Measurements from ENCODE around the gene HIBCH. TPM values are rescaled to one million over a fixed set of nuclear protein-coding genes. Genes with fewer than 3 reads are reported as not detected.
A peak's percentile ranks its signal among the peaks of the same experiment; 100 is the strongest.
"Not testable (repeated sequence)": the region's sequence is repeated elsewhere in the genome, so short reads cannot be mapped to it uniquely, and the experiment has no call there.

The HIBCH gene
- total and polyA plus RNA-seq, 2 experiments from 2014 or later = 10.4 to 29.0 TPM

DNA sequence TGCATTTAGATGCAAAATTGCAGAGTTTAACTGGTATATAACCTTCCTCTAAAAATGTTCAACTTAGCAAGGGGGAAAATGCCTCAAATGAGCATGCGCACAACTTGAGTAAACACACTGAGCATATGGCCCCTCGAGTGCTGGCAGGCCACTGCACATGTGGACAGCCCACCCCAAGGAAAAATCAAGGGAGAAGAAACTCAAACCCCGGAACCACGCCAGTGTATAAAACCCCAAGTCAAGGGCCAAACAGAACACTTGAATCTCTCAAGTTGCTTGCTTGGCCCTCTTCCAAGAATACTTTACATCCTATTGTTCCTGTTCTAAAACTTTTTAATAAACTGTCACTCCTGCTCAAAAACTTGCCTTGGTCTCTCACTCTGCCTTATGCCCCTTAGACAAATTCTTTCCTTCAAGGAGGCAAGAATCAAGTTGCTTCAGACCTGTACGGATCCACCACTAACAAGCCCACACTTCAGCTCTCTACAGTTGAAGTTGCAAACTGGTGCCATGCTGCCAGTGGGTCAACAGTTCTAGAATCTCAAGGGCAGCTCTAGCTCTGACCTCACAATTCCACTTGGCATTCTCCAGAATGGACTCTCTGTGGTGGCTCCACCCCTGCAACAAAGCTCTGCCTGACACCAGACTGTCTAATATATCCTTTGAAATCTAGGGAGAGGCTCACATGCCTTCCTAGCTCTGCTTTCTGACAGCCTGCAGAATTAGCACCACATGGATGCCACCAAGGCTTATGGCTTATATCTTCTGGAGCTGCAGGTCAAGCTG lies 38.9 kb downstream of the HIBCH start:
- Histone ChIP-seq H3K4me3 (no peak overlapping the region), H3K27me3 (replicated peaks; ENCODE audit: insufficient read depth) (no peaks in the 10 kb centered on the region), H3K9ac (no peak overlapping the region), H3K36me3 (ENCODE audit: low read depth) (no peaks in the 10 kb centered on the region; the same call in 1 of the 2 replicates), H3K27ac (no peak overlapping the region), H3K4me2 (ENCODE audit: unreplicated experiment) (no peak overlapping the region), H3K79me2 (ENCODE audit: insufficient read depth) (no peaks in the 10 kb centered on the region), H3K9me2 (ENCODE audit: insufficient read depth) (no peaks in the 10 kb centered on the region), H2AFZ (no peak overlapping the region), H3F3A (ENCODE audit: insufficient read depth) (peaks cover 12% of the 10 kb centered on the region), H4K20me1 (ENCODE audit: insufficient read depth) (no peaks in the 10 kb centered on the region), H3K4me1 (ENCODE audit: insufficient read depth) (peaks cover 9% of the 10 kb centered on the region; the same call in 1 of the 2 replicates), H3K9me3 (ENCODE audit: low read depth) (no peaks in the 10 kb centered on the region)
- 88 to 95% methylated on average over 5 of the region's 5 CpGs for WGBS, 2 experiments (ENCODE audit: low coverage in 1 of 2, low lambda C conversion rate in 2 of 2, missing lambda C conversion rate in 2 of 2)
- peak; percentile 10 for DNase-seq
- in situ Hi-C loops (cut with MboI) = no loop called here
- no peak for TF ChIP-seq EZH2 (IDR thresholded peaks at IDR 0.05; ENCODE audit: insufficient read depth, poor library complexity, severe bottlenecking)
- no peak for TF ChIP-seq EZH2phosphoT487 (IDR thresholded peaks at IDR 0.05; ENCODE audit: insufficient read depth, low read depth)

DNA sequence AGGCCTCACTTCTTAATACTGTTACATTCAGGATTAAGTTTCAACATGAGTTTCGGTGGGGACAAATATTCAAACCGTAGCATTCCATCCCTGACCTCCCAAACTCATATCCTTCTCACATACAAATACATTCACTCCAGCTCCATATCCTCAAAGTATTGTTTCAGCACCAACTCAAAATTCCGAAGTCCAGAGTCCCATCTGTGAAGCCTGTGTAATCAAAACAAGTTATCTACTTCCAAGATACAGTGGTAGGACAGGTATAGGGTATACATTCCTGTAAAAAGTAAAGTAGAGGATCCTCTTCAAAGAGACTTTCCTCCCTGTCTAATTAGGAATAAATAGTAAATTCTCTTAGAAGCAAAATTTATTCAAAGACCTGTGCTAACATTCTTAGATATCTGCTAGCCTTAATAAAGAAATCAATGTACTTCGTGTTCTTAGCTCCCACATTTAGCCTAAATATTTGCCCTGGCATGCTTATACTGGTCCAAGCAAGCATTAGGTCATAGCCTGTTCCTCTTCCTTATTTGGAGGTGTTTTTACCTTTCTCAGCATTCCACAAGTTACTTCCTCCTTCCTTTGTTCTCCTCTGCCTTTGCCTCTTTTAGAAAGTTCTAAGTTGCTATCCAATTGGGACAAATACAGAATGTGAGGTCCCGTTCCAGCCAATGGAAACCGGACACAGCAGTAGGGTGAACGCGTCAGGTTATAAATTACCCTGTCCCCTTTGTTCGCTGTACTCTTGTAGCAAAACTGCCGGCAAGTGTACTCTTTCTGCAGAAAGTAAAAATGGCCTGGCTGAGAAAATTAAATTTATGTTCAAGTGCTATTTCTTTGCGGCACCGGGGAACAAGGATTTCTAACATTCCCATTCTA lies 40.1 kb downstream of the HIBCH start:
- 89 to 90% methylated on average over 12 of the region's 12 CpGs for WGBS, 2 experiments (ENCODE audit: low coverage in 1 of 2, low lambda C conversion rate in 2 of 2, missing lambda C conversion rate in 2 of 2)
- in situ Hi-C loops (cut with MboI) = loop anchor here (10.0 kb wide), 1 partner anchor 185 kb away; no protein-coding TSS in a partner anchor
- not testable (repeated sequence) for H3K27ac ChIP-seq

DNA sequence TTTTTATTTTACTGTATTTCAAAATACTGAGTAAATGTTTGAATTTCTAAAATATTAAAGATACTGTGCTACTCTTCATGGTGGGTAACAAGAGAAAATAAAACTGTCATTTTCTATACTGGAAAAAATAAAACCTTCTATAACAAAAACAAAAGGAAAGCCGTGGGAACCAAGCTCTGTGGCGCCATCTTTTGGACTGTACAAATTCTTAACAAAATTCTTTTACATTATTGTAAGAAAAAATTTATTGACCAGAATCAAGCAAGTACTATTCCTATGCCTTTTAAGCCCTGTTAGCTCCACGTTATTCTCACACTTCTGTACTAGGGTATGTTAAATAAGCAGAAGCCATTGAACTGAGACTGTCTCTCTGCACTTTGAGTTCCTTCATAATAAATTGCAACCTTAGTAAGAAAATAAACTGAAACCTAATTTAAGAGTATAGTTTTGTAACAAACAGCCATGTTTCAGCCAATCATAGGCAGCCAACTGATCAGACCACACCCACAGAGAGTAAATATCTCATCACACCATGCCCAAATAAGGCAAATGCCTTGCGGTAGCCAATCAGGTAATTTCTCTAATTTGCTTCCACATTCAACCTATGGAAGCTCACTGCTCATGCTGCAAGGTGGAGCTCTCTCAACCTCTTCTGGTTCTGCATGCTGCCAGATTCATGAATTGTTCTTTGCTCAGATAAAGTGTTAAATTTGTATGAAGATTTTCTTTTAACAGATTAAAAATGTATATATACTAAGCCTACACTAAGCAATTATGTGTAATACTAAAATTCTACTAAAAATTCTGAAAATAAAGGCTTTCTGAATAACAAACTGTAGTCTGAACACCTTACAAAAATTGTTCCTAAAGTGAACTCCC lies 42.2 kb downstream of the HIBCH start:
- no peaks in the 10 kb centered on the region for H4K20me1 ChIP-seq (ENCODE audit: insufficient read depth)
- no peak overlapping the region for H2AFZ ChIP-seq
- H3K27me3 ChIP-seq (replicated peaks; ENCODE audit: insufficient read depth) = no peaks in the 10 kb centered on the region
- no peak overlapping the region for H3K27ac ChIP-seq
- no peaks in the 10 kb centered on the region for H3K9me3 ChIP-seq (ENCODE audit: low read depth)
- no peaks in the 10 kb centered on the region for H3F3A ChIP-seq (ENCODE audit: insufficient read depth)
- H3K4me3 ChIP-seq = no peak overlapping the region
- in situ Hi-C loops (cut with MboI) = loop anchor here (10.0 kb wide), 1 partner anchor 183 kb away; no protein-coding TSS in a partner anchor
- TF ChIP-seq EZH2 (IDR thresholded peaks at IDR 0.05; ENCODE audit: insufficient read depth, poor library complexity, severe bottlenecking) (no peak), EZH2phosphoT487 (IDR thresholded peaks at IDR 0.05; ENCODE audit: insufficient read depth, low read depth) (no peak)
- no peaks in the 10 kb centered on the region for H3K79me2 ChIP-seq (ENCODE audit: insufficient read depth)
- 26% methylated on average over 4 of the region's 4 CpGs for WGBS, 2 experiments (ENCODE audit: low coverage in 1 of 2, low lambda C conversion rate in 2 of 2, missing lambda C conversion rate in 2 of 2)
- no peak overlapping the region for H3K4me2 ChIP-seq (ENCODE audit: unreplicated experiment)
- H3K9ac ChIP-seq = no peak overlapping the region
- peak; percentile 71 for DNase-seq
- no peaks in the 10 kb centered on the region for H3K4me1 ChIP-seq (ENCODE audit: insufficient read depth)
- H3K9me2 ChIP-seq (ENCODE audit: insufficient read depth) = no peaks in the 10 kb centered on the region
- no peaks in the 10 kb centered on the region; the same call in 1 of the 2 replicates for H3K36me3 ChIP-seq (ENCODE audit: low read depth)

More for the DNA sequence above, 40.1 kb downstream of the HIBCH start:
- not testable (repeated sequence) for H4K20me1 ChIP-seq (ENCODE audit: insufficient read depth); H3K27me3 ChIP-seq (replicated peaks; ENCODE audit: insufficient read depth); H3K4me1 ChIP-seq (ENCODE audit: insufficient read depth); H3K79me2 ChIP-seq (ENCODE audit: insufficient read depth); H3K9me3 ChIP-seq (ENCODE audit: low read depth); DNase-seq; H3K4me3 ChIP-seq; H3F3A ChIP-seq (ENCODE audit: insufficient read depth); H2AFZ ChIP-seq; H3K9ac ChIP-seq; H3K9me2 ChIP-seq (ENCODE audit: insufficient read depth); H3K4me2 ChIP-seq (ENCODE audit: unreplicated experiment); H3K36me3 ChIP-seq (ENCODE audit: low read depth)

DNA sequence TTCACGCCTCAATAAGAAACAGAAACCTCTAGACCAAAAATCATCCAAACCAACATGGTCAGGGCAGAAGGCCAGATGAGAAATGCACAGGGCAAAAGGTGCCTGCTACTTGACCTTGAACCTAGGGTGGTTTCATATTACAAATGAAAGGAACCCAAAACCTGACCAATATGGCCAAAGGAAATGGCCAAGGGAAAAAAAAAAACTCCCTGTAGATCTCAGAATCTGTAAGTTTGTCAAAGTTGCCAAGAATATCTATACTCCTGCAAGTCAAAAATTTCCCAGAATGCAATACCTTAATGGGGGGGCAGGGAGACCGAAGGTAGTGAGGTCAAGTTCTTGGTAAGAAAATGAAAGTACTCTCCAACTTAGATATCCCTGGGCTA lies 47.2 kb downstream of the HIBCH start:
- Histone ChIP-seq H3F3A (ENCODE audit: insufficient read depth) (peaks cover 8% of the 10 kb centered on the region; the same call in 1 of the 2 replicates), H3K4me2 (ENCODE audit: unreplicated experiment) (no peak overlapping the region), H3K9ac (no peak overlapping the region), H3K9me2 (ENCODE audit: insufficient read depth) (0 out of 2 replicates have a peak, but pooled peaks cover 4% of the 10 kb centered on the region), H2AFZ (no peak overlapping the region), H3K79me2 (ENCODE audit: insufficient read depth) (no peaks in the 10 kb centered on the region), H3K36me3 (ENCODE audit: low read depth) (no peaks in the 10 kb centered on the region), H3K9me3 (ENCODE audit: low read depth) (no peaks in the 10 kb centered on the region), H4K20me1 (ENCODE audit: insufficient read depth) (no peaks in the 10 kb centered on the region), H3K4me3 (no peak overlapping the region), H3K27me3 (replicated peaks; ENCODE audit: insufficient read depth) (no peaks in the 10 kb centered on the region), H3K27ac (no peak overlapping the region), H3K4me1 (ENCODE audit: insufficient read depth) (peaks cover 4% of the 10 kb centered on the region; the same call in 1 of the 2 replicates)
- DNase-seq = no peak
- TF ChIP-seq EZH2 (IDR thresholded peaks at IDR 0.05; ENCODE audit: insufficient read depth, poor library complexity, severe bottlenecking) (no peak), EZH2phosphoT487 (IDR thresholded peaks at IDR 0.05; ENCODE audit: insufficient read depth, low read depth) (no peak)
- WGBS, 2 experiments (ENCODE audit: low coverage in 1 of 2, low lambda C conversion rate in 2 of 2, missing lambda C conversion rate in 2 of 2) = 86 to 94% methylated on average over 2 of the region's 2 CpGs
- in situ Hi-C loops (cut with MboI) = loop anchor here (10.0 kb wide), 1 partner anchor 178 kb away; no protein-coding TSS in a partner anchor
